Endothelial cell of umbilical vein (primary cell): ENCODE data around the gene GNG10. TPM values are rescaled to one million over a fixed set of nuclear protein-coding genes. Genes with fewer than 3 reads are reported as not detected.

Source experiments
- BruUV-seq: library from RNA; stranded (reverse); fragments of 400-500 nt; replicated peaks from 2 replicates; lab custom pipeline; 2021; lab: Mats Ljungman, UMichigan
- CTCF ChIA-PET: fragments of 300-600, 350-600 bp; sonication (Branson Sonifier 250); formaldehyde crosslinking; loops from one replicate; lab custom pipeline; 2021; ENCODE audit warnings: antibody characterized with exemption, inconsistent platforms; lab: Charles Lee
- POLR2A ChIA-PET: fragments of 300-600, 350-600 bp; sonication (Branson Sonifier 250); formaldehyde crosslinking; loops from one replicate; lab custom pipeline; 2021; ENCODE audit warnings: antibody characterized with exemption, inconsistent platforms; lab: Charles Lee
- DNase-seq: peaks from one replicate; pipeline ENCODE4 v3.0.0-alpha.2; 2011; ENCODE audit warnings: low read depth, low spot score
- FAIRE-seq: peaks from 2 replicates; lab custom pipeline; 2011; peaks lifted over from hg19 to GRCh38; lab: Jason Lieb, UNC
- H2AFZ ChIP-seq: 2 replicates; pipeline ENCODE4 v1.6.0; 2012; ENCODE audit warnings: low read depth, low read length, control low read depth, inconsistent platforms
- H3K27ac ChIP-seq: 2 replicates; pipeline ENCODE4 v1.5.1; 2011; ENCODE audit warnings: low read depth, mild to moderate bottlenecking, control low read depth, low read length, moderate library complexity; ENCODE audit not compliant: insufficient read depth
- H3K27me3 ChIP-seq, 2 experiments: 2 replicates each; pipeline versions ENCODE4 v1.6.0 to v1.6.1; 2011; ENCODE audit warnings: low read length in 2 of 2, mixed read lengths in 1 of 2; ENCODE audit not compliant: control insufficient read depth in 2 of 2, insufficient read depth in 2 of 2
- H3K36me3 ChIP-seq, 2 experiments: 2 replicates in 1 of 2; 3 replicates in 1 of 2; pipeline ENCODE4 v1.5.1; 2011; ENCODE audit warnings: low read length in 2 of 2, mild to moderate bottlenecking in 1 of 2, moderate library complexity in 1 of 2; ENCODE audit not compliant: control insufficient read depth in 2 of 2, insufficient read depth in 2 of 2; ENCODE audit errors: extremely low read depth in 1 of 2
- H3K4me1 ChIP-seq: 3 replicates; pipeline ENCODE4 v1.5.1; 2011; ENCODE audit warnings: mild to moderate bottlenecking, low read length; ENCODE audit not compliant: control insufficient read depth, insufficient read depth; ENCODE audit errors: extremely low read depth
- H3K4me2 ChIP-seq: 2 replicates; pipeline ENCODE4 v1.6.1; 2011; ENCODE audit warnings: low read length, control low read depth, mixed read lengths; ENCODE audit not compliant: insufficient read depth
- H3K4me3 ChIP-seq, 3 experiments: fragments of 200-600 bp in 1 of 3; sonication (generic), shearing (Covaris generic) in 1 of 3; replicated peaks in 1 of 3; 2 replicates each; pipeline ENCODE4 v1.5.1; 2011 to 2016; ENCODE audit warnings: control low read depth in 3 of 3, low read length in 3 of 3, mild to moderate bottlenecking in 2 of 3, inconsistent platforms in 1 of 3, low read depth in 1 of 3, moderate library complexity in 1 of 3; ENCODE audit not compliant: insufficient read depth in 1 of 3
- H3K79me2 ChIP-seq: 2 replicates; pipeline ENCODE4 v1.6.0; 2012; ENCODE audit warnings: low read length, inconsistent platforms; ENCODE audit not compliant: control insufficient read depth, insufficient read depth
- H3K9ac ChIP-seq: replicated peaks from 2 replicates; pipeline ENCODE3; 2011; ENCODE audit warnings: low read length, control low read depth; ENCODE audit not compliant: insufficient read depth; ENCODE audit errors: extremely low read depth
- H3K9me1 ChIP-seq: replicated peaks from 3 replicates; pipeline ENCODE4 v1.6.0; 2011; ENCODE audit warnings: mild to moderate bottlenecking, low read length; ENCODE audit not compliant: control insufficient read depth, insufficient read depth; ENCODE audit errors: extremely low read depth
- H3K9me3 ChIP-seq: replicated peaks from 2 replicates; pipeline ENCODE4 v1.5.1; 2012; ENCODE audit warnings: low read length, inconsistent platforms; ENCODE audit not compliant: control insufficient read depth, insufficient read depth
- H4K20me1 ChIP-seq: replicated peaks from 2 replicates; pipeline ENCODE3; 2011; ENCODE audit warnings: mild to moderate bottlenecking, low read length; ENCODE audit not compliant: control insufficient read depth, insufficient read depth; ENCODE audit errors: extremely low read depth
- EZH2 ChIP-seq: IDR thresholded peaks from 2 replicates; pipeline ENCODE4 v1.6.1; 2012; ENCODE audit warnings: borderline replicate concordance, low read depth, mild to moderate bottlenecking, moderate library complexity, low read length, inconsistent platforms; ENCODE audit not compliant: severe bottlenecking
- FOS ChIP-seq: IDR thresholded peaks from 2 replicates; pipeline ENCODE4 v1.6.1; 2011; ENCODE audit warnings: mild to moderate bottlenecking, low read length, moderate library complexity, borderline replicate concordance; ENCODE audit not compliant: insufficient read depth
- GATA2 ChIP-seq: IDR thresholded peaks from 2 replicates; pipeline ENCODE4 v1.7.0; 2011; ENCODE audit warnings: low read depth, mild to moderate bottlenecking, moderate library complexity, mixed read lengths, low read length; ENCODE audit not compliant: insufficient read length, insufficient read depth
- JUN ChIP-seq: IDR thresholded peaks from 2 replicates; pipeline ENCODE4 v1.6.1; 2011; ENCODE audit warnings: borderline replicate concordance, low read depth; ENCODE audit not compliant: insufficient read length, insufficient read depth
- MYC ChIP-seq: IDR thresholded peaks from one replicate; pipeline ENCODE4 v1.6.1; 2011; ENCODE audit warnings: mild to moderate bottlenecking, low read depth, low read length
- POLR2A ChIP-seq: IDR thresholded peaks from 2 replicates; pipeline ENCODE4 v1.6.1; 2012; ENCODE audit warnings: low read depth, mild to moderate bottlenecking, control low read depth, low read length
- POLR2AphosphoS5 ChIP-seq: IDR thresholded peaks from 2 replicates; pipeline ENCODE4 v1.6.1; 2012; ENCODE audit warnings: low read depth, mild to moderate bottlenecking, control low read depth, low read length, moderate library complexity; ENCODE audit not compliant: insufficient read depth
- dilution Hi-C: fragments of 300-500 bp; cut with MboI; formaldehyde crosslinking; loops from one replicate; pipeline ENCODE4 v1.15.0; 2019; ENCODE audit warnings: low sequenced_read_pairs; ENCODE audit not compliant: extremely low pct_ligation_motif_present
- intact Hi-C: fragments of 100-400 bp; cut with micrococcal nuclease; formaldehyde crosslinking; loops from one replicate; pipeline ENCODE4 v1.10.0; 2022
- polyA plus RNA-seq, 4 experiments: library from polyadenylated mRNA; depleted of rRNA in 3 of 4; stranded (reverse) in 3 of 4; unstranded in 1 of 4; fragments of >200 nt; gene quantifications; 2 replicates each; pipeline versions ENCODE4 v1.2.1 to v1.2.3, GENCODE V29; 2011 to 2012; ENCODE audit warnings: missing spikeins in 1 of 4
- total RNA-seq: library from RNA; stranded (reverse); gene quantifications from 2 replicates; pipeline ENCODE4 v1.2.3, GENCODE V29; 2021
- TF ChIP-seq, protein P1 (sequence below), 2 donors: IDR thresholded peaks; 1 replicate in 1 of 2; 2 replicates in 1 of 2; pipeline ENCODE4 v1.5.1; 2011; ENCODE audit warnings: low read length in 2 of 2, mild to moderate bottlenecking in 2 of 2, moderate library complexity in 2 of 2, control low read depth in 1 of 2, inconsistent platforms in 1 of 2, low read depth in 1 of 2; ENCODE audit not compliant: insufficient read depth in 1 of 2; ENCODE audit errors: extremely low read depth in 1 of 2
- TF ChIP-seq, protein P2 (sequence below): IDR thresholded peaks from 2 replicates; pipeline ENCODE4 v1.6.1; 2011; ENCODE audit not compliant: insufficient read depth, insufficient read length

GNG10 gene
- total and polyA plus RNA-seq, 2 donors (not counting 3 experiments of a cell fraction or from before 2014, with no cell fraction given), result 31.9 to 33.0 TPM

DNA sequence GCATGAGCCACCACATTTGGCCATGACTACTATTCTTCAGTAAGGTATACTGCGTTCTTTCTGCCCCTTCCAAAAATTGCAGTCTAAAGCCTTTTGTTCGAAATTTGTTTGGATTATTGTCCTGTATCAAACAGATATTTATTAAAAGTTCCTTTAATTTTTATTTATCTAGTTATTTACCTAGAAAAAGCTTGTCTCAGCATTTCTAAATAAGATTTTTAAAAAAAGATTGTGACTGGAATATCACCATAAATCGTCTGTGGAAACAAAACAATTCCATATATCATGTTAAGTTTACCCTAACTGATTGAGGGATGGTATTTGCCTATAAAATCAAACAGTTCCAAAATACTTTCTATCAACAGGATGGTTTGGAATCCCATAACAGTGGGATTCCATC is 14.7 kb downstream of the GNG10 start:
- no peaks in the 10 kb centered on the region for H3K9me1 ChIP-seq
- dilution Hi-C loops (no loop called here), intact Hi-C loops (no loop called here)
- no peak overlapping the region for H2AFZ ChIP-seq
- H3K4me1 ChIP-seq, result no peaks in the 10 kb centered on the region
- ChIA-PET POLR2A (no interaction called here), CTCF (interaction anchor here (0.9 to 1.0 kb wide), 2 partner anchors 27 to 100 kb away, joined by 3 read pairs; no protein-coding TSS in a partner anchor)
- FAIRE-seq (no peak), DNase-seq (no peak)
- no peaks in the 10 kb centered on the region for H3K79me2 ChIP-seq
- H3K27me3 ChIP-seq, result no peaks in the 10 kb centered on the region
- H3K36me3 ChIP-seq, result no peaks in the 10 kb centered on the region
- no peak overlapping the region for H3K9ac ChIP-seq
- H3K27ac ChIP-seq, result no peak overlapping the region
- no peaks in the 10 kb centered on the region for H4K20me1 ChIP-seq
- TF ChIP-seq EZH2, result no peak
- no peak for TF ChIP-seq MYC
- TF ChIP-seq JUN, result no peak
- no peak for TF ChIP-seq GATA2
- TF ChIP-seq, protein P1, sequence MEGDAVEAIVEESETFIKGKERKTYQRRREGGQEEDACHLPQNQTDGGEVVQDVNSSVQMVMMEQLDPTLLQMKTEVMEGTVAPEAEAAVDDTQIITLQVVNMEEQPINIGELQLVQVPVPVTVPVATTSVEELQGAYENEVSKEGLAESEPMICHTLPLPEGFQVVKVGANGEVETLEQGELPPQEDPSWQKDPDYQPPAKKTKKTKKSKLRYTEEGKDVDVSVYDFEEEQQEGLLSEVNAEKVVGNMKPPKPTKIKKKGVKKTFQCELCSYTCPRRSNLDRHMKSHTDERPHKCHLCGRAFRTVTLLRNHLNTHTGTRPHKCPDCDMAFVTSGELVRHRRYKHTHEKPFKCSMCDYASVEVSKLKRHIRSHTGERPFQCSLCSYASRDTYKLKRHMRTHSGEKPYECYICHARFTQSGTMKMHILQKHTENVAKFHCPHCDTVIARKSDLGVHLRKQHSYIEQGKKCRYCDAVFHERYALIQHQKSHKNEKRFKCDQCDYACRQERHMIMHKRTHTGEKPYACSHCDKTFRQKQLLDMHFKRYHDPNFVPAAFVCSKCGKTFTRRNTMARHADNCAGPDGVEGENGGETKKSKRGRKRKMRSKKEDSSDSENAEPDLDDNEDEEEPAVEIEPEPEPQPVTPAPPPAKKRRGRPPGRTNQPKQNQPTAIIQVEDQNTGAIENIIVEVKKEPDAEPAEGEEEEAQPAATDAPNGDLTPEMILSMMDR (IDR thresholded peaks at IDR 0.05; ENCODE audit: extremely low read depth in 1 of 2, insufficient read depth in 1 of 2, low read depth in 1 of 2, low read length in 2 of 2), result no peak
- TF ChIP-seq FOS, result no peak
- TF ChIP-seq, protein P2, sequence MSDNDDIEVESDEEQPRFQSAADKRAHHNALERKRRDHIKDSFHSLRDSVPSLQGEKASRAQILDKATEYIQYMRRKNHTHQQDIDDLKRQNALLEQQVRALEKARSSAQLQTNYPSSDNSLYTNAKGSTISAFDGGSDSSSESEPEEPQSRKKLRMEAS, result no peak
- no peak for TF ChIP-seq POLR2A
- no peak for TF ChIP-seq POLR2AphosphoS5
- BruUV-seq, result no TSS peak
- no peak overlapping the region for H3K4me3 ChIP-seq
- no peaks in the 10 kb centered on the region for H3K9me3 ChIP-seq
- H3K4me2 ChIP-seq, result no peak overlapping the region
